Measurements from ENCODE around the gene CTSA.
"Not testable (repeated sequence)": the region's sequence is repeated elsewhere in the genome, so short reads cannot be mapped to it uniquely, and the experiment has no call there.

CTSA gene

GRCh38 chr20:45897289-45897688, 6.2 kb downstream of the CTSA start:
- no peak for DNase-seq

GRCh38 chr20:45897692-45898091, 6.6 kb downstream of the CTSA start:
- DNase-seq, result no peak

- DNase-seq, result no peak
Measured at GRCh38 chr20:45898285-45898684, 7.2 kb downstream of the CTSA start.

GRCh38 chr20:45899046-45899835, 8.1 kb downstream of the CTSA start:
- DNase-seq, result no peak

- DNase-seq, result not testable (repeated sequence)
Measured at GRCh38 chr20:45901332-45901731, 10.2 kb downstream of the CTSA start.

GRCh38 chr20:45902199-45902701, 11.1 kb downstream of the CTSA start:
- no peak for DNase-seq

GRCh38 chr20:45904583-45905504, 13.7 kb downstream of the CTSA start:
- no peak for DNase-seq

GRCh38 chr20:45905505-45906079, 14.5 kb downstream of the CTSA start:
- no peak for DNase-seq

GRCh38 chr20:45907219-45907948, 16.2 kb downstream of the CTSA start:
- DNase-seq, result no peak

GRCh38 chr20:45908084-45908483, 16.9 kb downstream of the CTSA start:
- no peak for DNase-seq

- no peak for DNase-seq
Measured at GRCh38 chr20:45909336-45909808, 18.2 kb downstream of the CTSA start.

GRCh38 chr20:45909817-45910669, 18.9 kb downstream of the CTSA start:
- no peak for DNase-seq

GRCh38 chr20:45910670-45911485, 19.7 kb downstream of the CTSA start:
- no peak for DNase-seq

GRCh38 chr20:45911486-45912343, 20.6 kb downstream of the CTSA start, which contains the start of gene PLTP:
TSS of gene PLTP (minus strand) at chr20:45912155. CDS start at chr20:45911452, 703 bp downstream.
- no peak for DNase-seq

GRCh38 chr20:45912344-45912682, 21.2 kb downstream of the CTSA start:
- no peak for DNase-seq

GRCh38 chr20:45913116-45913515, 22.0 kb downstream of the CTSA start:
- no peak for DNase-seq

- no peak for DNase-seq
Measured at GRCh38 chr20:45917790-45918141, 26.6 kb downstream of the CTSA start.

- DNase-seq, result no peak
Measured at GRCh38 chr20:45918182-45918737, 27.1 kb downstream of the CTSA start.

GRCh38 chr20:45918779-45919537, 27.8 kb downstream of the CTSA start:
- DNase-seq, result no peak
